OCI-LY1 (cell line): ENCODE data around the gene MED27.
A peak's percentile ranks its signal among the peaks of the same experiment; 100 is the strongest.

Source experiments
- H2AFZ ChIP-seq: fragments of 200-600 bp; sonication (generic), shearing (Covaris generic); 2 replicates; pipeline ENCODE4 v1.6.0; 2014; ENCODE audit warnings: antibody characterized with exemption, mild to moderate bottlenecking, low read length
- H3F3A ChIP-seq: fragments of 200-600 bp; sonication (generic), shearing (Covaris generic); 2 replicates; pipeline ENCODE4 v1.6.0; 2014; ENCODE audit warnings: mild to moderate bottlenecking, antibody characterized with exemption, low read length, moderate library complexity; ENCODE audit not compliant: insufficient read depth
- H3K27ac ChIP-seq: fragments of 200-600 bp; sonication (generic); 2 replicates; pipeline ENCODE4 v1.5.1; 2014; ENCODE audit warnings: low read length, mixed run types, mild to moderate bottlenecking, low read depth; ENCODE audit not compliant: poor library complexity, severe bottlenecking
- H3K27me3 ChIP-seq: fragments of 200-600 bp; sonication (generic); 2 replicates; pipeline ENCODE4 v1.6.0; 2014; ENCODE audit warnings: antibody characterized with exemption, mild to moderate bottlenecking, low read length, moderate library complexity; ENCODE audit not compliant: insufficient read depth
- H3K36me3 ChIP-seq: fragments of 200-600 bp; sonication (generic); 2 replicates; pipeline ENCODE4 v1.6.1; 2014; ENCODE audit warnings: mild to moderate bottlenecking, antibody characterized with exemption, low read length, moderate library complexity, mixed read lengths; ENCODE audit not compliant: insufficient read depth
- H3K4me1 ChIP-seq: fragments of 200-600 bp; sonication (generic); 2 replicates; pipeline ENCODE4 v1.5.1; 2014; ENCODE audit warnings: mild to moderate bottlenecking, low read length, moderate library complexity; ENCODE audit not compliant: insufficient read depth, severe bottlenecking
- H3K4me2 ChIP-seq: fragments of 200-600 bp; sonication (generic), shearing (Covaris generic); 2 replicates; pipeline ENCODE4 v1.6.1; 2014; ENCODE audit warnings: low read length
- H3K4me3 ChIP-seq: fragments of 200-600 bp; sonication (generic); 2 replicates; pipeline ENCODE4 v1.5.1; 2014; ENCODE audit warnings: low read length, low read depth, mild to moderate bottlenecking, mixed read lengths; ENCODE audit not compliant: poor library complexity, severe bottlenecking
- H3K79me2 ChIP-seq: fragments of 200-600 bp; shearing (Covaris generic); 2 replicates; pipeline ENCODE4 v1.6.1; 2016; ENCODE audit warnings: mixed run types, low read length, mixed read lengths; ENCODE audit not compliant: insufficient read depth
- H3K9ac ChIP-seq: fragments of 200-600 bp; sonication (generic), shearing (Covaris generic); 2 replicates; pipeline ENCODE4 v1.6.1; 2014; ENCODE audit warnings: mild to moderate bottlenecking, low read length, mixed read lengths
- H3K9me2 ChIP-seq: fragments of 200-600 bp; sonication (generic), shearing (Covaris generic); 2 replicates; pipeline ENCODE4 v1.6.1; 2014; ENCODE audit warnings: low read depth, mild to moderate bottlenecking, low read length, mixed read lengths
- H3K9me3 ChIP-seq: fragments of 200-600 bp; shearing (Covaris generic); 2 replicates; pipeline ENCODE4 v1.6.1; 2014; ENCODE audit warnings: low read length, mixed read lengths
- H4K20me1 ChIP-seq: fragments of 200-600 bp; sonication (generic), shearing (Covaris generic); 2 replicates; pipeline ENCODE4 v1.6.0; 2016; ENCODE audit warnings: mild to moderate bottlenecking, low read length; ENCODE audit not compliant: insufficient read depth
- CTCF ChIP-seq: fragments of 200-600 bp; sonication (generic), shearing (Covaris generic); IDR thresholded peaks from 2 replicates; pipeline ENCODE4 v1.5.1; 2017; ENCODE audit warnings: mild to moderate bottlenecking, antibody characterized with exemption, low read length, moderate library complexity, mixed read lengths
- EZH2 ChIP-seq: fragments of 200-600 bp; sonication (generic), shearing (Covaris generic); IDR thresholded peaks from 2 replicates; pipeline ENCODE4 v1.8.0; 2017; ENCODE audit warnings: borderline replicate concordance, mixed run types, mild to moderate bottlenecking, antibody characterized with exemption, low read length, moderate library complexity, mixed read lengths

Gene MED27

GRCh38 chr9:131954299-131954698 is 125.4 kb downstream of the MED27 start:
- H3K27me3 ChIP-seq = no peaks in the 10 kb centered on the region
- H3K27ac ChIP-seq = no peak overlapping the region
- no peaks in the 10 kb centered on the region for H4K20me1 ChIP-seq
- no peaks in the 10 kb centered on the region for H3K9me2 ChIP-seq
- H3K4me1 ChIP-seq = no peaks in the 10 kb centered on the region
- no peak overlapping the region for H2AFZ ChIP-seq
- no peaks in the 10 kb centered on the region for H3K36me3 ChIP-seq
- no peak overlapping the region for H3K9ac ChIP-seq
- H3K4me2 ChIP-seq = no peak overlapping the region
- H3K79me2 ChIP-seq = no peaks in the 10 kb centered on the region
- no peak for TF ChIP-seq EZH2
- peak; percentile 71 for TF ChIP-seq CTCF
- no peak overlapping the region for H3K4me3 ChIP-seq
- H3F3A ChIP-seq = no peaks in the 10 kb centered on the region
- H3K9me3 ChIP-seq = no peaks in the 10 kb centered on the region

GRCh38 chr9:131951905-131952304 is 127.8 kb downstream of the MED27 start:
- Histone ChIP-seq H3K4me1 (no peaks in the 10 kb centered on the region), H3K9me3 (no peaks in the 10 kb centered on the region), H3K4me3 (no peak overlapping the region), H3K27ac (no peak overlapping the region), H3K36me3 (no peaks in the 10 kb centered on the region), H3K9me2 (no peaks in the 10 kb centered on the region), H4K20me1 (no peaks in the 10 kb centered on the region), H2AFZ (no peak overlapping the region), H3K4me2 (no peak overlapping the region), H3K79me2 (no peaks in the 10 kb centered on the region), H3K9ac (no peak overlapping the region), H3K27me3 (no peaks in the 10 kb centered on the region), H3F3A (no peaks in the 10 kb centered on the region)
- TF ChIP-seq CTCF (no peak), EZH2 (no peak)

- TF ChIP-seq EZH2 (no peak), CTCF (no peak)
- H2AFZ ChIP-seq = no peak overlapping the region
- H3F3A ChIP-seq = no peaks in the 10 kb centered on the region
Observed at GRCh38 chr9:131951155-131951554, 128.5 kb downstream of the MED27 start.

More at GRCh38 chr9:131951155-131951554, 128.5 kb downstream of the MED27 start:
- Histone ChIP-seq H3K9me3 (no peaks in the 10 kb centered on the region), H3K36me3 (no peaks in the 10 kb centered on the region), H3K27me3 (no peaks in the 10 kb centered on the region), H3K4me1 (no peaks in the 10 kb centered on the region), H3K27ac (no peak overlapping the region), H3K4me2 (no peak overlapping the region), H3K4me3 (no peak overlapping the region), H4K20me1 (no peaks in the 10 kb centered on the region), H3K79me2 (no peaks in the 10 kb centered on the region), H3K9me2 (no peaks in the 10 kb centered on the region), H3K9ac (no peak overlapping the region)
